CD4-positive, CD25-positive, alpha-beta regulatory T cell (primary cell): ENCODE measurements around the gene ABCA7. TPM values are rescaled to one million over a fixed set of nuclear protein-coding genes. Genes with fewer than 3 reads are reported as not detected.

Source experiments
- ATAC-seq, 2 donors: fragments of 150-1000 bp; cut with Tn5 transposase; one replicate each; pipeline ENCODE4 v1.10.0; 2021; ENCODE audit warnings: low read depth in 2 of 2, moderate number of reproducible peaks in 2 of 2, moderate library complexity in 1 of 2
- DNase-seq, 3 donors: peaks; one replicate each; pipeline versions ENCODE4 v3.0.0 to v3.0.0-alpha.2; 2012 to 2022; ENCODE audit warnings: mixed read lengths in 1 of 3
- H3K27ac ChIP-seq: one replicate; pipeline ENCODE4 v1.7.0; 2013; ENCODE audit warnings: mild to moderate bottlenecking, low read length; ENCODE audit not compliant: insufficient read depth, poor library complexity, severe bottlenecking
- H3K27me3 ChIP-seq: one replicate; pipeline ENCODE4 v1.7.0; 2013; ENCODE audit warnings: low read length; ENCODE audit not compliant: control insufficient read depth, insufficient read depth
- H3K36me3 ChIP-seq: one replicate; pipeline ENCODE4 v1.7.0; 2013; ENCODE audit warnings: mild to moderate bottlenecking, low read length, moderate library complexity; ENCODE audit not compliant: control insufficient read depth, insufficient read depth
- H3K4me1 ChIP-seq: 2 replicates; pipeline ENCODE4 v1.7.0; 2013; ENCODE audit warnings: mild to moderate bottlenecking, low read length; ENCODE audit not compliant: insufficient read depth, control insufficient read depth, poor library complexity, severe bottlenecking
- H3K4me3 ChIP-seq: one replicate; pipeline ENCODE4 v1.7.0; 2013; ENCODE audit warnings: low read depth, mild to moderate bottlenecking, low read length, moderate library complexity
- H3K9me3 ChIP-seq, 2 experiments: 1 replicate in 1 of 2; 2 replicates in 1 of 2; pipeline ENCODE4 v1.7.0; 2013; ENCODE audit warnings: low read length in 2 of 2, mild to moderate bottlenecking in 1 of 2, moderate library complexity in 1 of 2; ENCODE audit not compliant: control insufficient read depth in 2 of 2
- H3K27ac Mint-ChIP-seq, 3 donors: one replicate each; pipeline ENCODE4 v1.8.0; 2020 to 2022; ENCODE audit warnings: mild to moderate bottlenecking in 3 of 3, mixed read lengths in 3 of 3, moderate library complexity in 2 of 3
- H3K27me3 Mint-ChIP-seq: one replicate; pipeline ENCODE4 v1.8.0; 2022; ENCODE audit warnings: mild to moderate bottlenecking, mixed read lengths
- H3K36me3 Mint-ChIP-seq: one replicate; pipeline ENCODE4 v1.8.0; 2020; ENCODE audit warnings: mixed read lengths
- H3K4me1 Mint-ChIP-seq, 4 donors: one replicate each; pipeline ENCODE4 v1.8.0; 2020 to 2022; ENCODE audit warnings: mixed read lengths in 4 of 4, mild to moderate bottlenecking in 1 of 4
- H3K4me3 Mint-ChIP-seq, 4 donors: one replicate each; pipeline ENCODE4 v1.8.0; 2020 to 2022; ENCODE audit warnings: mild to moderate bottlenecking in 4 of 4, mixed read lengths in 4 of 4, moderate library complexity in 3 of 4
- H3K9me3 Mint-ChIP-seq, 7 donors: one replicate each; pipeline ENCODE4 v1.8.0; 2020 to 2022; ENCODE audit warnings: mixed read lengths in 7 of 7, mild to moderate bottlenecking in 3 of 7, moderate library complexity in 2 of 7
- polyA plus RNA-seq, 4 donors: library from polyadenylated mRNA; unstranded; fragments of 300-500 nt; fragmentation: Illumina TruSeq; gene quantifications; one replicate each; pipeline ENCODE4 v1.2.3, GENCODE V29; 2021
- total RNA-seq: library from RNA; stranded (reverse); gene quantifications from one replicate; pipeline ENCODE4 v1.2.3, GENCODE V29; 2022

Gene ABCA7
- total and polyA plus RNA-seq, 5 donors from 2014 or later, result 3.4 to 161 (median 7.0) TPM

GRCh38 chr19:993831-994393 is 46.0 kb upstream of the ABCA7 start:
- H3K27ac ChIP-seq, result no peak overlapping the region
- no peak overlapping the region for H3K27ac Mint-ChIP-seq
- no peak overlapping the region for H3K4me3 Mint-ChIP-seq
- H3K36me3 ChIP-seq, result peaks cover 3% of the 10 kb centered on the region
- H3K27me3 ChIP-seq, result peaks cover 4% of the 10 kb centered on the region
- H3K9me3 Mint-ChIP-seq, result peaks cover 0 to 2% (median 0%) of the 10 kb centered on the region in 7 donors
- H3K36me3 Mint-ChIP-seq, result peaks cover 3% of the 10 kb centered on the region
- H3K4me1 ChIP-seq, result peaks cover 12% of the 10 kb centered on the region
- peaks cover 17% of the 10 kb centered on the region for H3K27me3 Mint-ChIP-seq
- H3K9me3 ChIP-seq, result no peaks in the 10 kb centered on the region
- H3K4me3 ChIP-seq, result no peak overlapping the region
- peaks cover 0 to 16% (median 1%) of the 10 kb centered on the region in 4 donors for H3K4me1 Mint-ChIP-seq
- DNase-seq, result no peak
- ATAC-seq, result no peak

GRCh38 chr19:994516-994915 is 45.4 kb upstream of the ABCA7 start:
- ATAC-seq, result no peak
- no peak overlapping the region for H3K27ac Mint-ChIP-seq

GRCh38 chr19:995051-995827 is 44.7 kb upstream of the ABCA7 start:
- H3K27ac Mint-ChIP-seq, result no peak overlapping the region
- H3K9me3 Mint-ChIP-seq, result peaks cover 0 to 2% (median 0%) of the 10 kb centered on the region in 7 donors
- no peak overlapping the region for H3K4me3 ChIP-seq
- H3K4me1 ChIP-seq, result peaks cover 12% of the 10 kb centered on the region
- peaks cover 6% of the 10 kb centered on the region for H3K27me3 ChIP-seq
- ATAC-seq (no peak), DNase-seq (no peak)
- no peaks in the 10 kb centered on the region for H3K9me3 ChIP-seq
- peaks cover 3% of the 10 kb centered on the region for H3K36me3 Mint-ChIP-seq
- no peak overlapping the region for H3K4me3 Mint-ChIP-seq
- no peak overlapping the region for H3K27ac ChIP-seq
- H3K27me3 Mint-ChIP-seq, result peaks cover 27% of the 10 kb centered on the region
- peaks cover 3% of the 10 kb centered on the region for H3K36me3 ChIP-seq
- H3K4me1 Mint-ChIP-seq, result peaks cover 0 to 20% (median 1%) of the 10 kb centered on the region in 4 donors

More at GRCh38 chr19:994516-994915, 45.4 kb upstream of the ABCA7 start:
- peaks cover 24% of the 10 kb centered on the region for H3K27me3 Mint-ChIP-seq
- no peak for DNase-seq
- peaks cover 0 to 2% (median 0%) of the 10 kb centered on the region in 7 donors for H3K9me3 Mint-ChIP-seq
- H3K4me3 Mint-ChIP-seq, result no peak overlapping the region
- Histone ChIP-seq H3K27ac (no peak overlapping the region), H3K36me3 (peaks cover 3% of the 10 kb centered on the region), H3K4me1 (peaks cover 12% of the 10 kb centered on the region), H3K9me3 (no peaks in the 10 kb centered on the region), H3K27me3 (peaks cover 6% of the 10 kb centered on the region), H3K4me3 (no peak overlapping the region)
- H3K36me3 Mint-ChIP-seq, result peaks cover 3% of the 10 kb centered on the region
- peaks cover 0 to 20% (median 1%) of the 10 kb centered on the region in 4 donors for H3K4me1 Mint-ChIP-seq

DNA sequence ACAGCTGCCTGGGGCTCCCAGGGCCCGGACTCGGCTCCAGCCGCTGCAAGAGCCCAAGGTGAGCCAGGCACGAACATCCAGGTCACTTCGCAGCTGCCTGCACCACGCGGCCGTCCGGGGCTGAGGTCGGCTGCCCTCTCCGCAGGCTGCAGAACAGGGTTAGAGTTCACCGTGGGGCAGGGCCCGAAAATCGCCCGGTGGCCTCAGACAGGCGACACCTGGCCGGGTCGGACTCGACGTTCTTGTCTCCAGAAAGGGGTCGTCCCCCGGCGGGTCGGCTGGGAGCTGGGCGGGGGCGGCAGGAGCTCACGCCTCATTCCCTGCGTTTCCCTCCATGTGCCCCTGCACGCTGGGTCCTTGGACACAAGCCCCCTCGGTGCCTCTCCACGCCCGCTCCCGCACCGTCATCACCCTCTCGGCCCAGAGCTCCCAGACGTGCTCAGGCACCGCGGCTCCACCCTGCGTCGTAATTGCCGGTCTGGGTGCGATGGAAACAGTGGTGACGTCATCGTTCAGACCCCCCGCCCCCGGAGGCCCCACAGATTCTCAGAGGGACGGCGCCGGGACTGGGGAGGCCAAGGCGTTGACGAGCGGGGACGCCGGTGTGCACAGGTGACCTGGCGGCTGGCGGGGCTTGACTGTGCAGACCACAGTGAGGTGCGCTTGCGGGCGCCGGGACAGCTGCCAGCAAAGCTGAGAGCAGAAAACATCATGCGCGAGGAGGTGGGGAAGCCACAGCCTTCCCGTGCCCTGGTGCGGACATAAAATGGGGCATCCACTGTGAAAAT is 43.7 kb upstream of the ABCA7 start:
- no peaks in the 10 kb centered on the region for H3K9me3 ChIP-seq
- peaks cover 0 to 24% (median 1%) of the 10 kb centered on the region in 4 donors for H3K4me1 Mint-ChIP-seq

GRCh38 chr19:998064-998463 is 41.8 kb upstream of the ABCA7 start:
- Histone ChIP-seq H3K27me3 (peaks cover 6% of the 10 kb centered on the region), H3K27ac (no peak overlapping the region), H3K4me3 (no peak overlapping the region), H3K4me1 (peaks cover 25% of the 10 kb centered on the region), H3K36me3 (peaks cover 3% of the 10 kb centered on the region), H3K9me3 (no peaks in the 10 kb centered on the region)
- Mint-ChIP-seq H3K27ac (no peak overlapping the region), H3K36me3 (no peaks in the 10 kb centered on the region), H3K4me3 (peak overlapping the region in 2 of 4 donors; percentile 35 to 67), H3K27me3 (peaks cover 37% of the 10 kb centered on the region), H3K9me3 (peaks cover 0 to 2% (median 0%) of the 10 kb centered on the region in 7 donors), H3K4me1 (peaks cover 0 to 26% (median 1%) of the 10 kb centered on the region in 4 donors)
- ATAC-seq, result no peak
- DNase-seq, result no peak

More for the DNA sequence above, 43.7 kb upstream of the ABCA7 start:
- peak overlapping the region in 1 of 3 donors; percentile 82 for H3K27ac Mint-ChIP-seq
- peak in 1 of 2 donors; percentile 49 for ATAC-seq
- H3K27me3 Mint-ChIP-seq, result peaks cover 27% of the 10 kb centered on the region
- no peak overlapping the region for H3K27ac ChIP-seq
- H3K4me1 ChIP-seq, result peaks cover 19% of the 10 kb centered on the region
- peaks cover 6% of the 10 kb centered on the region for H3K27me3 ChIP-seq
- H3K4me3 Mint-ChIP-seq, result peak overlapping the region; percentile 25 to 81 (median 60)
- peaks cover 3% of the 10 kb centered on the region for H3K36me3 Mint-ChIP-seq
- DNase-seq, result peak; percentile 51 to 68 (median 63)
- peaks cover 3% of the 10 kb centered on the region for H3K36me3 ChIP-seq
- peaks cover 0 to 2% (median 0%) of the 10 kb centered on the region in 7 donors for H3K9me3 Mint-ChIP-seq
- H3K4me3 ChIP-seq, result no peak overlapping the region

- ATAC-seq (no peak), DNase-seq (no peak)
- Mint-ChIP-seq H3K27me3 (peaks cover 37% of the 10 kb centered on the region), H3K36me3 (no peaks in the 10 kb centered on the region), H3K4me1 (peaks cover 0 to 26% (median 1%) of the 10 kb centered on the region in 4 donors), H3K9me3 (peaks cover 0 to 2% (median 0%) of the 10 kb centered on the region in 7 donors), H3K27ac (peak overlapping the region in 1 of 3 donors; percentile 35), H3K4me3 (peak overlapping the region in 2 of 4 donors; percentile 73 to 76)
- H3K4me1 ChIP-seq, result peaks cover 25% of the 10 kb centered on the region
- H3K36me3 ChIP-seq, result no peaks in the 10 kb centered on the region
- no peak overlapping the region for H3K4me3 ChIP-seq
- no peaks in the 10 kb centered on the region for H3K9me3 ChIP-seq
- peaks cover 6% of the 10 kb centered on the region for H3K27me3 ChIP-seq
- H3K27ac ChIP-seq, result no peak overlapping the region
Observed at GRCh38 chr19:999379-999719, 40.6 kb upstream of the ABCA7 start.

GRCh38 chr19:1000095-1000494 is 39.8 kb upstream of the ABCA7 start, which contains the start of gene GRIN3B:
TSS of gene GRIN3B (plus strand) at chr19:1000419. CDS start at chr19:1000438, 19 bp downstream.
- ATAC-seq (peak in 1 of 2 donors; percentile 28), DNase-seq (peak; percentile 38 to 57 (median 40))
- peaks cover 0 to 27% (median 1%) of the 10 kb centered on the region in 4 donors for H3K4me1 Mint-ChIP-seq
- peaks cover 0 to 2% (median 0%) of the 10 kb centered on the region in 7 donors for H3K9me3 Mint-ChIP-seq
- Histone ChIP-seq H3K4me1 (peaks cover 25% of the 10 kb centered on the region), H3K27me3 (peaks cover 6% of the 10 kb centered on the region), H3K9me3 (no peaks in the 10 kb centered on the region), H3K36me3 (no peaks in the 10 kb centered on the region), H3K27ac (no peak within 1 kb of the TSS), H3K4me3 (no peak within 1 kb of the TSS)
- H3K27me3 Mint-ChIP-seq, result peaks cover 37% of the 10 kb centered on the region
- no peaks in the 10 kb centered on the region for H3K36me3 Mint-ChIP-seq
- H3K27ac Mint-ChIP-seq, result peak within 1 kb of the TSS in 2 of 3 donors; percentile 5 to 35
- H3K4me3 Mint-ChIP-seq, result peak within 1 kb of the TSS in 3 of 4 donors; percentile 15 to 76 (median 73)
